Measurements from ENCODE around the gene GJB5.
"Not testable (repeated sequence)": the region's sequence is repeated elsewhere in the genome, so short reads cannot be mapped to it uniquely, and the experiment has no call there.

GJB5 gene

DNA sequence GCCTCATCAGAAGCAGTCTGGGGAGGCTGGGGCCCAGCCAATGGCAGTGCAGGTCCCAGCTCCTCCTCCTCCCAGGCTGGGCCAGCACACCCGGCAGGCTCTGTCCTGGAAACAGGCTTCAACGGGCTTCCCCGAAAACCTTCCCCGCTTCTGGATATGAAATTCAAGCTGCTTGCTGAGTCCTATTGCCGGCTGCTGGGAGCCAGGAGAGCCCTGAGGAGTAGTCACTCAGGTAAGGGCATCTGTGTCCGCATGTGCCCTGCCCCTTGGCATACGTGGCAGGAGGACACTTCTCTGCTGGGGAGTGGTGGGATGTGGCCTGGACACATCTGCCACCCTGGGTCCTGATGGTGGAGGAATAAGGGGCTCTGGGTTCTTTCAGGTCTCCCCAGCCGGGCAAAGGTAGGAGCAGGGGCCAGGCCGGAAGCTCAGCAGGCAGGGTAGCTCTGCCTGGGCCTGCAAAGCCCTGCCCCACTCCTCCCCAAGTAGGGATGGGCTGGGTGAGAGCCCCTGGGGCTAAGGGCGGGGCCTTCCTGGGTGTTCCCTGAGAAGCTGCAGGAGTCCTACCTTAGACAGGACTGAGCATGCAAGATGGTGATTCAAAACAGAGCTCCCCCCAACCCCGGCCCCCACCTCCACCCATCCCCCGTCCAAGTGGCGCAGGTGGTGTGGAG, at the start of gene GJB5:
GJB5 (plus strand) TSS at position 84 of the 674 bp plus-strand sequence. CDS start 2,284 bp downstream, outside the sequence.
- DNase-seq = no peak

GRCh38 chr1:34705077-34705476, 49.8 kb upstream of the GJB5 start:
- no peak for DNase-seq

- DNase-seq = no peak
Measured at GRCh38 chr1:34708106-34708505, 46.7 kb upstream of the GJB5 start.

GRCh38 chr1:34709547-34709946, 45.3 kb upstream of the GJB5 start:
- no peak for DNase-seq

DNA sequence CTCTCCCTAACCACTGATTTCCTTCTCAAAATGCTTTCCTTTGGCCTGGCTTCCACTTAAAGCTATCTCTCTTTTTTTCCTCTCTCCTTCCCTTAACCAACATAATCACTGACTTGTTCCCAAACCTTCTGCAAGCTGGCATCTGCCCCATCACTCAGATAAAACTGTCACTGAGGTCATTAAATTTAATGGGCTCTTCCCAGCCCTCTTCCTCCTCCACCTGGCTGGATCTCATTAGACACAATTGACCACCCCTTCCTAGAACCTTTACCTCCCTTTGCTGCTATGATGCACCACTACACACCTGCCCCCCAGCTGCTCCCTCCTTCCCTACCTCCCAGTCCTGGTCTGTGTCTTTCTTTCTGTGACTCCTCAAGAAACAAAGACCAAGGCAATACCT, 44.0 kb upstream of the GJB5 start:
- DNase-seq = no peak

GRCh38 chr1:34711485-34711884, 43.4 kb upstream of the GJB5 start:
- no peak for DNase-seq

DNA sequence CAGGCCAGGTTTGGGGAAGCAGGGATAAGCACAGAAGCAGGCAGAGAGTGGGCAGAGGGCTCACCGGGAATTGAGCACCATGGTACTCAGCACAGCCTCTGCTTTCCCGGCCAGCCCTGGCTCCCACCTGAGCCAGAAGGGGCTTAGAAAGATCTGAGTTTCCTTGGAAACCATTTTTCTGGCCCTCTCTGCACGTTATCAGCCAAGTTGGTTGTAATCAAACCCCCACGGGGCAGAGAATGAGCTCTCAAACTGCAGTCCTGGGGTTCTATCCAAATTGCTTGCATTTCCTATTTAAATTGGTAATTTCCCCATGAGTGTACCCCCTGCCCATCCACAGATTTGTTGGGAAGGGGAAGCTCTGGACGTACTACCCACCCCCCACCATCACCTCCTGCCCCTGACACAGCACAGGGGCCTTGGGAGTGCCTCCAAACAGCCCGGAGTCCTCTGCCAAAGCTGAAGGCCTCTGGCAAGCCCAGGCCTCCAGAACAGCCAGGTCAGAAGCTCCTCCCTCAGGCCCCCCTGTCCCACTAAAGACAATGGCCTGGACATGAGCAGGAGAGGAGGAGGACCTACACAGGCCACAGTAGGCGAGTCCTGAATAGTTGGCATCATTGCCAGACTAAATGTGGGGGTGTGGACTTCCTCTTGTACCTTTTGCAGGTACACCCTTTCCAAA, 42.7 kb upstream of the GJB5 start:
- DNase-seq = no peak

- no peak for DNase-seq
Measured at GRCh38 chr1:34713443-34713842, 41.4 kb upstream of the GJB5 start.

GRCh38 chr1:34714386-34714785, 40.5 kb upstream of the GJB5 start:
- DNase-seq = no peak

DNA sequence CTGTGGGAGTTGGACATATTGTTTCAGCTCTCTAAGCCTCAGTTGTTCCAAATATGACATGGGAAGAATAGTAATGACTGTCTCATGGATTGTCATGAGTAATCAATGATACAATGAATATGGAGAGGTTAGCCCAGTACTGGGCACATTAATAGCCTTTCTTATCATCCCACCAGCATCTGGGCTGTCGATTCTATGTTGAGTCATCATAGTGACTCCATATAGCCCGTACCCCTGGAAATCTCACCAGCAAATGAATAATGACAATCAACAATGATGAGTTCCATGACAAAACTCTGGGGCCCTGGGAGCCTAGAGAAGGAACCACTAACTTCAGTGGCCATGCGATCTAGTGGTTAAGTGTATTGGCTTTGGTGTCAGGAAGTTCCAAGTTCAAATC, 39.7 kb upstream of the GJB5 start:
- DNase-seq = no peak

DNA sequence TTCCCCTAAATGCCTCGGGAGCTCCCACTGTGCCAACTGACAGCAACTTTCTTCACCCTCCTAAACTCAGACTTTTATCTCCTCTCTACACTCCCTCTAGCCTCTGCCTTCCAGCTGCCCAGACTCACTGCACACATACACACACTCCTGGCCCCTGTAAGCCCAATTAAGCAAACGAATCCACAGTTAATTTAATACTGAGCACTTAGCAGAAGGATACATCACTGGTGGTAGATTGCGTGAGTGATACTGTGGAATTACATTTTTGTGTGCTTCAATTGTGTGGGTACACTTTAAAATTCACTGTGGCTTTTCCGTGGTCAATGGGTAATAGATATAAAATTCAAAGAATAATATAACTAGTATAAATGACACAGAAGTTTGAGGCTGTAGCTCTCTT, 33.6 kb upstream of the GJB5 start:
- DNase-seq = no peak

DNA sequence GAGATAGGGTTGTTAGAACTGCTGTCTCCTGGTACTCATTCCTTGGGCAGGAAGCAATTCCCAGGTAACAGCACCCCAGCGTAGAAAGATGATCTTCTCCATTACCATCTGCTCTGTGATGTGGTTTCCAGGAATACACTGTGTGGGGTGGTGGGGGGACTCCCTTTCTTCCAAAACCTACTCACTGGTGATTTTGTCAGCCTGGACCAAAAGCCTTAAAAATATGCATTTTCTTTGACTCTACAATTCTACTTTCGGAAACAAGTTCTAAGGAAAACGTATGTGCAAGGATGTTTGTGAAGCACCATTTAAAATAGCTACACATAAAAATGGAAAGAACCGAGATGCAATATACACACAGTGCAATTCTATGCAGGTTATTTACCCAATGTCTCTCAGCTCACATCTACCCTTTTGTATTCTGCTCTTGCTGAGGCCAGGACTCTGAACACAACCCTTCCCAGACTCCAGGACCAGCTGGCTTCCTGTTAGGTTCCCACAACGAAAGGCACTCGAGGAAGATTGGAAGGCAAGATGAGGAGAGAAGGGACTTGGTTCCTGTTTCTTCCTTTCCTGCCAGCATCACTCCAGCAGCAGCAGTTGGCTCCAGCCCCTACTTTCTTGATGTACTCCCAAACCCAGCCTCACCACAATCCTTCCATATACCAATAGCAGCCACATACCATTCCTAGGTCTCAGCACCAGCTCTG, 33.0 kb upstream of the GJB5 start:
- DNase-seq = no peak

DNA sequence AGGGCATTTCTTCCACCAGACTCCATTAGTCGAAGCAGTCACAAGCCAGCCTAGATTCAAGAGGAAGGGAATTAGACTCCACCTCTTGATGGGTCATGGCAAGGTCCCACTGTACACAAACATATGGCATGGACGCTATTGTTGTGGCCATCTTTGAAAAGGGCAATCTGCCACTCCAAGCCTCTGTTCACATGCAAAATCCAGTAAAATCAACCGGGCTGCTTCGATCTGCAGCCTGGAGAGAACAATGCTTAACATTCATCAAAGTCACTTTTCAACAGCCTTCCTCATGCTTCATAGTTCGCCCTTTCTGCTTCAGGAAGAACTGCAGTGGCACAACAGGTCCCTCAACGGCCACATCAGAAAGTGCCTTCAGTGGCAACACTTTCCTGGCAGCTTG, 28.0 kb upstream of the GJB5 start:
- DNase-seq = no peak

GRCh38 chr1:34730485-34730884, 24.4 kb upstream of the GJB5 start:
- no peak for DNase-seq

DNA sequence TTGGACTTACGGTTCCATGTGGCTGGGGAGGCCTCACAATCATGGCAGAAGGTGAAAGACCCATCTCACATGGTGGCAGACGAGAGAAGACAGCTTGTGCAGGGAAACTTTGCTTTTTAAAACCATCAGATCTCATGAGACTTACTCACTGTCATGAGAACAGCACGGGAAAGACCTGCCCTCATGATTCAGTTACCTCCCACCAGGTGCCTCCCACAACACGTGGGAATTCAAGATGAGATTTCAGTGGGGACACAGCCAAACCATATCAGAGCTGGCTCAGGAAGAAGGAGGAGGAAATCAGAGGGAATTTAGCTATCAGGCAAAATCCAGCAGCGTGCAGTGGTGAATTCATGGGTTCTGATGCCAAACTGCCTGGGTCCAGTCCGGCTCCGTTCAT, 22.0 kb upstream of the GJB5 start:
- DNase-seq = not testable (repeated sequence)

GRCh38 chr1:34736692-34737091, 18.2 kb upstream of the GJB5 start:
- no peak for DNase-seq

DNA sequence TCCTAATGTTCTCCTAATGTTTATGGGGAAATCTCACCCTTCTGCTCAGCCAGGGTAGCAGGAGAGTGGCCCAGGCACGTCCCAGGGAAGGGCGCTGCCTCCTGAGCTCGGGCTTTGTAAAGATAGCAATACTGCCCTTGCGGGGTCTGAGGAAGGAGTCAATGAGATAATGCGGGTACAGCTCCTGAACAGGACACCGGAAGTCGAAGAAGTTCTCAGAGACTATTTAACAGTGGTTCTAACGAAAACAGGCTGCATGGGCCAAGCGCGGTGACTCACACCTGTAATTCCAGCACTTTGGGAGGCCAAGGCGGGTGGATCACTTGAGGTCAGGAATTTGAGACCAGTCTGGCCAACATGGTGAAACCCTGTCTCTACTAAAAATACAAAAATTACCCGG, 17.6 kb upstream of the GJB5 start:
- DNase-seq = not testable (repeated sequence)

- no peak for DNase-seq
Measured at GRCh38 chr1:34739613-34740012, 15.2 kb upstream of the GJB5 start.

GRCh38 chr1:34740161-34740868, 14.5 kb upstream of the GJB5 start:
- no peak for DNase-seq

- DNase-seq = peak; percentile 86 to 87
Measured at GRCh38 chr1:34742667-34743270, 12.1 kb upstream of the GJB5 start.

DNA sequence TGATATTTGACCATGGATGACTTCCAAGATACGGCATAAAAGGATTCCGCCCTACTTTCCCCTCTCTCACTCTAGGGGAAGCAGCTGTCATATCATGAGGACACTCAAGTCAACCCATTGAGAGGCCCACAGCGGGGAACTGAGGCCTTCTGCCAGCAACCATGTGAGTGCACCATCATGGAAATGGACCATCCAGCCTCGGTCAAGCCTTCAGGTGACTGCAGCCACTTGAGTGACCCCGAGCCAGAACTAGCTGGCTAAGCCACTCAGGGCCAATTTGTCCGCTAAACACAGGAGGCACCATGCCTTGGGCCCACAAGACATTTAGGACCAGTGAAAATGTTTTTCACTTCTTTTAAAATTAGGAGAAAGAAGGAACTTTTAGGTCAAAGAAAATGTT, 11.1 kb upstream of the GJB5 start:
- no peak for DNase-seq

GRCh38 chr1:34744851-34745250, 10.0 kb upstream of the GJB5 start:
- DNase-seq = no peak

GRCh38 chr1:34745666-34746065, 9.2 kb upstream of the GJB5 start:
- no peak for DNase-seq

Data from activated CD4-positive, alpha-beta T cell treated with anti-CD3 and anti-CD28 coated beads, Interleukin-2, amount 50 U/mL, for 48 hours (primary cell).